DOHH2 (cell line): Measurements from ENCODE around the gene HOXB1.

Experiments
- H3F3A ChIP-seq: fragments of 200-600 bp; sonication (generic), shearing (Covaris generic); 2 replicates; pipeline ENCODE4 v1.6.0; 2016; ENCODE audit warnings: antibody characterized with exemption, mild to moderate bottlenecking; ENCODE audit not compliant: control insufficient read depth, insufficient read depth
- H3K27ac ChIP-seq: fragments of 200-600 bp; sonication (generic); 2 replicates; pipeline ENCODE4 v1.5.1; 2014; ENCODE audit warnings: low read depth, mild to moderate bottlenecking, low read length, moderate library complexity
- H3K27me3 ChIP-seq: fragments of 200-600 bp; sonication (generic); 2 replicates; pipeline ENCODE4 v1.6.1; 2014; ENCODE audit warnings: mild to moderate bottlenecking, low read length, mixed read lengths; ENCODE audit not compliant: control insufficient read depth
- H3K36me3 ChIP-seq: fragments of 200-600 bp; sonication (generic); 2 replicates; pipeline ENCODE4 v1.6.1; 2014; ENCODE audit warnings: mild to moderate bottlenecking, low read length, moderate library complexity, mixed read lengths; ENCODE audit not compliant: control insufficient read depth
- H3K4me1 ChIP-seq: fragments of 200-600 bp; sonication (generic); 2 replicates; pipeline ENCODE4 v1.6.1; 2014; ENCODE audit warnings: mild to moderate bottlenecking, low read length, mixed read lengths; ENCODE audit not compliant: control insufficient read depth
- H3K4me2 ChIP-seq: fragments of 200-600 bp; sonication (generic); 2 replicates; pipeline ENCODE4 v1.6.0; 2014; ENCODE audit warnings: mild to moderate bottlenecking, low read length, moderate library complexity
- H3K4me3 ChIP-seq: fragments of 200-600 bp; sonication (generic); 2 replicates; pipeline ENCODE4 v1.5.1; 2014; ENCODE audit warnings: mild to moderate bottlenecking, low read length, mixed read lengths
- H3K79me2 ChIP-seq: fragments of 200-600 bp; sonication (generic); 2 replicates; pipeline ENCODE4 v1.6.1; 2014; ENCODE audit warnings: mild to moderate bottlenecking, low read length, mixed read lengths; ENCODE audit not compliant: control insufficient read depth
- H3K9me2 ChIP-seq: fragments of 200-600 bp; sonication (generic); replicated peaks from 2 replicates; pipeline ENCODE4 v1.6.1; 2014; ENCODE audit warnings: mild to moderate bottlenecking, low read length, mixed read lengths; ENCODE audit not compliant: control insufficient read depth
- H3K9me3 ChIP-seq: fragments of 200-600 bp; sonication (generic); 2 replicates; pipeline ENCODE4 v1.6.1; 2014; ENCODE audit warnings: antibody characterized with exemption, low read length, mixed read lengths; ENCODE audit not compliant: control insufficient read depth, insufficient read depth
- H4K20me1 ChIP-seq: fragments of 200-600 bp; sonication (generic); 2 replicates; pipeline ENCODE4 v1.6.0; 2014; ENCODE audit warnings: low read depth, mild to moderate bottlenecking, antibody characterized with exemption, low read length, moderate library complexity; ENCODE audit not compliant: control insufficient read depth, insufficient read depth
- CTCF ChIP-seq: fragments of 200-600 bp; sonication (generic); IDR thresholded peaks from one replicate; pipeline ENCODE4 v1.5.1; 2014; ENCODE audit warnings: antibody characterized with exemption, mild to moderate bottlenecking, low read depth, low read length; ENCODE audit not compliant: poor library complexity, severe bottlenecking
- EZH2phosphoT487 ChIP-seq: fragments of 200-600 bp; sonication (generic); IDR thresholded peaks from 2 replicates; pipeline ENCODE4 v1.6.1; 2017; ENCODE audit warnings: borderline replicate concordance, mild to moderate bottlenecking, antibody characterized with exemption, low read length, moderate library complexity, mixed read lengths

The HOXB1 gene

GRCh38 chr17:48515925-48516900 is 14.6 kb downstream of the HOXB1 start:
- H3K9me3 ChIP-seq: no peaks in the 10 kb centered on the region
- H3K36me3 ChIP-seq: no peaks in the 10 kb centered on the region
- no peaks in the 10 kb centered on the region for H3K4me1 ChIP-seq
- no peaks in the 10 kb centered on the region for H3K79me2 ChIP-seq
- 0 out of 2 replicates have a peak, but pooled peaks cover 2% of the 10 kb centered on the region for H4K20me1 ChIP-seq
- H3K9me2 ChIP-seq: no peaks in the 10 kb centered on the region
- H3K4me2 ChIP-seq: no peak overlapping the region
- no peaks in the 10 kb centered on the region for H3F3A ChIP-seq
- no peak overlapping the region for H3K4me3 ChIP-seq
- TF ChIP-seq CTCF (no peak), EZH2phosphoT487 (no peak)
- H3K27me3 ChIP-seq: peaks cover 40% of the 10 kb centered on the region
- no peak overlapping the region for H3K27ac ChIP-seq

GRCh38 chr17:48514477-48514876 is 16.3 kb downstream of the HOXB1 start:
- H3K4me3 ChIP-seq: no peak overlapping the region
- H3K9me2 ChIP-seq: no peaks in the 10 kb centered on the region
- H3K4me1 ChIP-seq: no peaks in the 10 kb centered on the region
- H3K9me3 ChIP-seq: no peaks in the 10 kb centered on the region
- H3K79me2 ChIP-seq: no peaks in the 10 kb centered on the region
- no peak overlapping the region for H3K27ac ChIP-seq
- H3K36me3 ChIP-seq: no peaks in the 10 kb centered on the region
- TF ChIP-seq CTCF: no peak
- no peak for TF ChIP-seq EZH2phosphoT487
- H4K20me1 ChIP-seq: 0 out of 2 replicates have a peak, but pooled peaks cover 2% of the 10 kb centered on the region
- H3K27me3 ChIP-seq: peaks cover 35% of the 10 kb centered on the region
- H3F3A ChIP-seq: no peaks in the 10 kb centered on the region
- H3K4me2 ChIP-seq: no peak overlapping the region

DNA sequence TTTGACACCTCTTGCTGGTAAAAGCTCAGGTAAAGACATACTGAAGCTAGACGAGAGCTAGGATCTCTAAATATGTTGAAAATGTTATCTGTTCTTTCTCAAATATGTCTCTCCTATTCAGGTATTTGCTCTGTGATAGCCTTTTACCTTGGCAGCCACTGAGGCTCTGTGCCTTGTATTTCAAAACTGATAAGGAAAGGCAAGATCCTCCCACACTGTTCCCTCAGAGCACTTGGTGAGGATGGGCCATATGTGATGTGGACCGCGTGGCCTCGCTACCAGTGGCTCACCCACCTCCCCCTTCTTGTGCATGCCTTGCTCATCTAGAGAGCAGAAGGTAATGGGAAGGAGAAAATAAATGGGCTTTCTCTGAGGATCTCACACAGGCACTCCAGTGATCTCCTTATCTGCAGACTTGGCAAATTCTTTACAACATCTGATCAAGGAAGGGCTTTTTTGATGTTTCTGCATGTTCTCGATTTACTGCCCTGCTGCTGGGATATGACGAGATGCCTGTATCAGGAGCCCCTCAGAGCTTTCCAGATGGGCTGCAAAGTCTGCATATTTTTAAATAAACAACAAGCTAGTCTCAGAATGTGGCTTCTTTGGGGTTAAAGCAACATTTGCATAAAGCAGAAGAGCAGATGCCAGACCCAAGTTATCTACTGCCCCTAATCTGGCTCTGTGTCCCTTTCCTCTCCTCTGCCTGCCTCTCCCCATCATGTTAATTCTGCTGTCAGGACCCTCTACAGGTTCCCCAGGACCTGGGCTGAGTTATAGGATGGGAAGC is 16.9 kb downstream of the HOXB1 start:
- Histone ChIP-seq H3K9me3 (no peaks in the 10 kb centered on the region), H3F3A (no peaks in the 10 kb centered on the region), H3K27me3 (peaks cover 35% of the 10 kb centered on the region), H3K79me2 (no peaks in the 10 kb centered on the region), H3K36me3 (no peaks in the 10 kb centered on the region), H4K20me1 (0 out of 2 replicates have a peak, but pooled peaks cover 2% of the 10 kb centered on the region), H3K4me1 (no peaks in the 10 kb centered on the region), H3K4me3 (no peak overlapping the region), H3K9me2 (no peaks in the 10 kb centered on the region), H3K27ac (no peak overlapping the region), H3K4me2 (no peak overlapping the region)
- TF ChIP-seq CTCF: no peak
- no peak for TF ChIP-seq EZH2phosphoT487
